Midbrain (tissue), 1 donor: ENCODE results near the gene ADORA3.
A peak's percentile ranks its signal among the peaks of the same experiment; 100 is the strongest.

Experiments used
- DNase-seq: peaks from one replicate; lab custom pipeline; 2025; lab: John Stamatoyannopoulos, UW

Gene ADORA3

GRCh38 chr1:111507411-111508201, 4.2 kb upstream of the ADORA3 start:
- DNase-seq = peak; percentile 63

- DNase-seq = no peak
Measured at GRCh38 chr1:111506561-111506960, 3.1 kb upstream of the ADORA3 start.

GRCh38 chr1:111505641-111506119, 2.2 kb upstream of the ADORA3 start:
- peak; percentile 30 for DNase-seq

- DNase-seq = no peak
Measured at GRCh38 chr1:111504097-111504496, 664 bp upstream of the ADORA3 start.

- no peak for DNase-seq
Measured at GRCh38 chr1:111501645-111502044, 1.8 kb downstream of the ADORA3 start.

GRCh38 chr1:111499026-111499785, 4.2 kb downstream of the ADORA3 start:
- DNase-seq = peak; percentile 35

- no peak for DNase-seq
Measured at GRCh38 chr1:111497592-111497991, 5.8 kb downstream of the ADORA3 start.

- DNase-seq = no peak
Measured at GRCh38 chr1:111496398-111496797, 7.0 kb downstream of the ADORA3 start.

- DNase-seq = no peak
Measured at GRCh38 chr1:111491070-111491469, 12.4 kb downstream of the ADORA3 start.

GRCh38 chr1:111490220-111490619, 13.2 kb downstream of the ADORA3 start:
- DNase-seq = no peak

- peak; percentile 43 for DNase-seq
Measured at GRCh38 chr1:111489604-111490003, 13.8 kb downstream of the ADORA3 start.

- DNase-seq = peak; percentile 21
Measured at GRCh38 chr1:111488669-111489068, 14.8 kb downstream of the ADORA3 start.

GRCh38 chr1:111487133-111487532, 16.3 kb downstream of the ADORA3 start:
- DNase-seq = no peak

GRCh38 chr1:111486431-111486830, 17.0 kb downstream of the ADORA3 start:
- DNase-seq = no peak

- no peak for DNase-seq
Measured at GRCh38 chr1:111484391-111485026, 18.9 kb downstream of the ADORA3 start.

GRCh38 chr1:111483876-111484275, 19.6 kb downstream of the ADORA3 start:
- no peak for DNase-seq

GRCh38 chr1:111483166-111483565, 20.3 kb downstream of the ADORA3 start:
- DNase-seq = no peak

GRCh38 chr1:111481387-111482221, 21.8 kb downstream of the ADORA3 start:
- DNase-seq = peak; percentile 86

GRCh38 chr1:111480674-111481073, 22.8 kb downstream of the ADORA3 start:
- DNase-seq = no peak

GRCh38 chr1:111476761-111477309, 26.6 kb downstream of the ADORA3 start:
- DNase-seq = no peak

GRCh38 chr1:111476214-111476613, 27.2 kb downstream of the ADORA3 start:
- no peak for DNase-seq
